ENCODE results near the gene PECR.
"Not testable (repeated sequence)": the region's sequence is repeated elsewhere in the genome, so short reads cannot be mapped to it uniquely, and the experiment has no call there.

The PECR gene

GRCh38 chr2:216002101-216002678 is 79.4 kb downstream of the PECR start:
- no peak for DNase-seq (ENCODE audit: low read depth in 2 of 2)

GRCh38 chr2:216001216-216002100 is 80.2 kb downstream of the PECR start:
- no peak for DNase-seq (ENCODE audit: low read depth in 2 of 2)

DNA sequence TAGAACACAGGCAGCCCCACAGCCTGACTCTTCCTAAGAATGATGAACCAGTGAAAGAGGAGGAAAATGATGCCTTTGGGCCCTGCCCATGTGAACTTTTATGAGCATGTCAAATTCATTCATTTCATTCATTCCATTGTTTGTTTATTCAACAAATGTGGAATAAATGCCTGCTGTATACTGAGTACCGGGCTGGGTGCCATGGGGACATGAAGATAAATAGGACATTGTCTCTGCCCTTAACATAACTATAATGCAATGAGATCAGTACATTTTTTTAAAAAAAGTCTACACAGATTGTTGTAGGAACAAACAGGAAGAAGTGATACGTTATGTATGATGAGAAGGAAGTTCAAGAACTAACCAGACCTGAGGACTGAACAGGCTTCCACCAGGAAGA is 83.0 kb downstream of the PECR start:
- DNase-seq (ENCODE audit: low read depth in 2 of 2) = no peak

GRCh38 chr2:215997219-215997618 is 84.4 kb downstream of the PECR start:
- DNase-seq (ENCODE audit: low read depth in 2 of 2) = no peak

DNA sequence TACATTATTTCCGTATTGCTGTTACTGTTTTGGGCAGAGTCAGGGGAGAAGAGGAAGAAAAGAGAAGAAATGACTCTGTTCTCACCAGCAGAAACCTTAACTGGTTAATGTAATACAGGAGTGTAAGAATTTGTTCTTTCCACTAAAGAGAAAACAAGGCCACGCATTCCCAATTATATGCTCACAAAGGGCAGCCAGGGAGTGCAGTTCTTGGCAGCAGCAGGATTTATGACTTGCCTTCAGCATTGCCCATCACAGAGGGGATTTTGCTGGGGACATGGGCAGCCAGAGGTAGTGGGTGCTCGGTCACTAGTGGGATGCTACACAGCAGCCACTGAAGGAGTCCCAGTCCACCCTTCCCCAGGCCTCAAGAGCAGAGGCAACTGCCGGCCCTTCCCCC is 86.7 kb downstream of the PECR start:
- no peak for DNase-seq (ENCODE audit: low read depth in 2 of 2)

DNA sequence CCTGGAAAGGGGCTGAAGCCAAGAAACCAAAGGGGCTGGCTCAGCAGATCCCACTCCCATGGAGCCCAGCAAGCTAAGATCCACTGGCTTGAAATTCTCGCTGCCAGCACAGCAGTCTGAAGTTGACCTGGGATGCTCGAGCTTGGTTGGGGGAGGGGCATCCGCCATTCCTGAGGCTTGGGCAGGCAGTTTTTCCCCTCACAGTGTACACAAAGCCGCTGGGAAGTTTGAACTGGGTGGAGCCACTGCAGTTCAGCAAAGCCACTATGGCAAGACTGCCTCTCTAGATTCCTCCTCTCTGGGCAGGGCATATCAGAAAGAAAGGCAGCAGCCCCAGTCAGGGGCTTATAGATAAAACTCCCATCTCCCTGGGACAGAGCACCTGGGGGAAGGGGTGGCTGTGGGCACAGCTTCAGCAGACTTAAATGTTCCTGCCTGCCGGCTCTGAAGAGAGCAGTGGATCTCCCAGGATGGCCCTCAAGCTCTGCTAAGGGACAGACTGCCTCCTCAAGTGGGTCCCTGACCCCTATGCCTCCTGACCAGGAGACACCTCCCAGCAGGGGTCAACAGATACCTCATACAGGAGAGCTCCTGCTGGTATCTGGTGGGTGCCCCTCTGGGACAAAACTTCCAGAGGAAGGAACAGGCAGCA is 92.9 kb downstream of the PECR start:
- not testable (repeated sequence) for DNase-seq (ENCODE audit: low read depth in 2 of 2)

Data from stimulated activated CD8-positive, alpha-beta memory T cell treated with anti-CD3 and anti-CD28 coated beads, Interleukin-7, amount 100 ng/mL, for 4 hours (primary cell).